HAP-1 (cell line): Measurements from ENCODE around the gene ELFN1.

Experiments
- DNase-seq, 2 experiments: peaks; one replicate each; pipeline ENCODE4 v3.0.0-alpha.2; 2016 to 2020; ENCODE audit warnings: low spot score in 2 of 2
- H3K27me3 ChIP-seq: fragments of 250-450 bp; sonication (Bioruptor Pico); 2 replicates; pipeline ENCODE4 v1.5.1; 2020; ENCODE audit warnings: low read depth, mild to moderate bottlenecking, moderate library complexity
- H3K36me3 ChIP-seq: fragments of 250-450 bp; sonication (Bioruptor Pico); replicated peaks from 2 replicates; pipeline ENCODE4 v1.5.1; 2020; ENCODE audit warnings: mild to moderate bottlenecking
- H3K4me1 ChIP-seq: fragments of 250-450 bp; sonication (Bioruptor Pico); 2 replicates; pipeline ENCODE4 v1.5.1; 2020; ENCODE audit warnings: mild to moderate bottlenecking
- H3K4me3 ChIP-seq: fragments of 250-450 bp; sonication (Bioruptor Pico); 2 replicates; pipeline ENCODE4 v1.5.1; 2020; ENCODE audit warnings: mild to moderate bottlenecking, moderate library complexity
- H3K9me3 ChIP-seq: fragments of 250-450 bp; sonication (Bioruptor Pico); 2 replicates; pipeline ENCODE4 v1.5.1; 2020; ENCODE audit warnings: mild to moderate bottlenecking, moderate library complexity
- in situ Hi-C: fragments of 300-500 bp; cut with MboI; formaldehyde crosslinking; loops from 3 replicates; pipeline ENCODE4 v1.14.3; 2020; ENCODE audit warnings: low sequenced_read_pairs, inconsistent platforms, mixed read lengths

ELFN1 gene

DNA sequence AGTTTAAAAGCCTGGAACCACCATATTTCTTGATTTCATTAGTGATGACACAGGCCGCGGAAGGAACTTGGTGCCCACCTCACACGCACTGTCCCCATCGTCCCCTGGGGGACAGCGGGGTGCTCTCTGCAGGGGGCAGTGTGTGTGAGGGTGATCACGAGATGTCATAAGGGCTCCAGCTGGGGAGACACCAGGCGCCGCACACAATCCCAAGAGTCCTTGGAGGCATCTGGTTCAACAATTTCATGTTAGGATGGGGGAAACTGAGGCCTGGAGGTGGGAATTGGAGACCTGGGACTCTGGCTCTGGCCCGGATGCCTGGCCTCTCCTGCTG lies 66.4 kb downstream of the ELFN1 start:
- no peaks in the 10 kb centered on the region for H3K9me3 ChIP-seq
- peaks cover 16% of the 10 kb centered on the region; the same call in 1 of the 2 replicates for H3K27me3 ChIP-seq
- in situ Hi-C loops: no loop called here
- DNase-seq: no peak
- peaks cover 5% of the 10 kb centered on the region; the same call in 1 of the 2 replicates for H3K36me3 ChIP-seq
- 0 out of 2 replicates have a peak, but pooled peaks cover 3% of the 10 kb centered on the region for H3K4me1 ChIP-seq
- H3K4me3 ChIP-seq: no peak overlapping the region

DNA sequence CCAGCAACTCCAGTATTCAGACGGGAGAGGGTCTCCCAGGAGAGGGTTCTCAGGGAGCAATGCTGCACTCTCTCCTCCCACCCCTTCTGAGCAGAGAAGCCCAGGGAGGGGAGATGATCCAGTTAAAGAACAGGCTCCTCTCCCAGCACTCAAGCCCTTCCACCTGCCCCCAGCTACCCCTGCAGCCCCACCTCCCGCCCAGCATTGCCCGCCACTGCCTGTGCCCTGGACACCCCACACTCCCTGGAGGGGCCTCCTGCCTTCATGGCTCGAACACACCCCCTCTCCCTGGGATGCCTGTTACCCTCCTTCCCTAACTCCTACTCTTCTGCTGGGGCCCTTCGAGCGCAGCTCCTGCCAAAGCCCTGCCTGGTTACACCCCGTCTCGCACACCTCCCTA lies 66.8 kb downstream of the ELFN1 start:
- no peak for DNase-seq
- Histone ChIP-seq H3K27me3 (peaks cover 14% of the 10 kb centered on the region; the same call in 1 of the 2 replicates), H3K4me3 (no peak overlapping the region), H3K4me1 (peaks cover 7% of the 10 kb centered on the region; the same call in 1 of the 2 replicates), H3K36me3 (peaks cover 5% of the 10 kb centered on the region; the same call in 1 of the 2 replicates), H3K9me3 (no peaks in the 10 kb centered on the region)
- in situ Hi-C loops: no loop called here

DNA sequence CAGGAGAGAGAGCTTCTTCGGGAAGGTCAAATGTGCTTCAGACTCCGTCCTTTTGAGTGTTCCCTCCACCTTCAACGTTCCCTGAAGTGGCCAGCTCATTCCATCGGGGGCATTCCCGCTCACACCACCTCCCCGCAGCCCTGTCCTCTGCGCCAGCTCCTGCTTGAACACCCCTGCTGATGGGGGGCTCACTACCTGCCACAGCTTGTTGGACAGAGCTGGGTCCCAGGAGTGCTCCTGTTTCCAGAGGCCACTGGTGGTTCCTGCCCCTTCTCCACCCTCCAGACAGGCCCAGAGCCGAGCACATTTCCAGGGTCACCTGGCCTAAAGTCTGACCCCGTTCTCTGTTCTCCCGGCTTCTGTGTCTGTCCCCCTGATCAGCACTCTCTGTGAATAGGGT lies 67.4 kb downstream of the ELFN1 start:
- H3K4me1 ChIP-seq: peaks cover 12% of the 10 kb centered on the region
- no peak overlapping the region for H3K4me3 ChIP-seq
- H3K9me3 ChIP-seq: no peaks in the 10 kb centered on the region
- in situ Hi-C loops: no loop called here
- no peak for DNase-seq
- peaks cover 5% of the 10 kb centered on the region; the same call in 1 of the 2 replicates for H3K36me3 ChIP-seq
- peaks cover 14% of the 10 kb centered on the region; the same call in 1 of the 2 replicates for H3K27me3 ChIP-seq

DNA sequence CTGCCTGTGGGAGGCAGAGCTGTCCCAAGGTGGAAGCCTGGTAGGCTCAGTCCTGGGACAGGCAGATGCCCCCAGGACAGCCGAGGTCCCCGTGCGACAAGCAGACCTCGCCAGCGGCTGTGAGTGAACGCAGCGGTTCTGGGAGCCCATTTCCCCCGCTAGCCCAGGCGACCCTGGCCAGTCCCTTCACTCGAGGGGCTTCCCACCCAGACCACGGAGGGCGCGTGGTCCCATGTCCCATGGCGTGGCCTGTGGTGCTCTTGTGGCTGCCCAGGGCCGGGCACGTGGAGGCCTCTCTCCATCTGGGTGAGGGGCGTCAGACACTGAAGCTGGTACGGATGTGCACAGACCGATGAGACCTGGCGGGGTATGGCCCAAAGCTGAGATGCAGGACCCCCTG lies 67.9 kb downstream of the ELFN1 start:
- Histone ChIP-seq H3K27me3 (peaks cover 11% of the 10 kb centered on the region; the same call in 1 of the 2 replicates), H3K4me3 (no peak overlapping the region), H3K36me3 (peaks cover 5% of the 10 kb centered on the region; the same call in 1 of the 2 replicates), H3K4me1 (peaks cover 17% of the 10 kb centered on the region), H3K9me3 (no peaks in the 10 kb centered on the region)
- no peak for DNase-seq
- in situ Hi-C loops: no loop called here

DNA sequence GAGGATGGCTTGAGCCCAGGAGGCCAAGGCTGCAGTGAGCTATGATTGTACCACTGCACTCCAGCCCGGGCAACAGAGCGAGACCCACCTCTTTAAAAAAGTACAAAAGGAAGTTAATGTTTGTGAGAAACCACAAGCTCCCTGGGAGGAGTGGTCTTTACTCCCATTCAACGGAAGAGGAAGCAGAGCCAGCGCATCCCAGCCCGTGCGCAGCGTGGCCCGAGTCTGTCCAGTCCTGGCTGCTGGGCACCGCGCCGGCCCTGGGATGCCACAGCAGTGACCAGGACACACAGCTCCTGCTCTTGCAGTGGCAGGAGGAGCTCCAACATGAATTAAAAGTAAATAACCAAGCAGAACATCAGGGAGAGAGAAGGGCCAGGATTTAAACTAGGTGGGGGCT lies 68.4 kb downstream of the ELFN1 start:
- peaks cover 19% of the 10 kb centered on the region for H3K4me1 ChIP-seq
- no peak for DNase-seq
- in situ Hi-C loops: no loop called here
- H3K9me3 ChIP-seq: no peaks in the 10 kb centered on the region
- peaks cover 6% of the 10 kb centered on the region; the same call in 1 of the 2 replicates for H3K27me3 ChIP-seq
- H3K36me3 ChIP-seq: peaks cover 5% of the 10 kb centered on the region; the same call in 1 of the 2 replicates
- H3K4me3 ChIP-seq: no peak overlapping the region

DNA sequence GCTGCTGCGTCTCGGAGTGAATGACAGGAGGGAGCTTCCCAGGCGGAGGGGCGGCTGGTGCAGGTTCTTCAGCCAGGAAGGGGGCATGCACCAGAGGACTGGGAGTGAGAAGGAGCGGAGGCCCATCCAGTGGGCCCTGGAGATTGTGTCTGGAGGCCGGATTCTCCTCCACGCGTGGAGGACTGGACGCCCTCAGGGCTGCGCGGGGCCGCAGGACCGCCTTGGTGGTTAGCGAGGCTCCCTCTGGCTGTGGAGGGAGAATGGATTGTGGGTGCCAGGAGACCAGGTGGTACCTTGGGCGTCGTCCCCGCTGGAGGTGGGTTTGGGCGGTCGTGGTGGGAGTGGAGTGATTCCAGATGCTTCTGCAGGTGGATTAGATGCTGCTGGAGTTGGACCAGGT lies 68.9 kb downstream of the ELFN1 start:
- in situ Hi-C loops: no loop called here
- Histone ChIP-seq H3K4me3 (no peak overlapping the region), H3K27me3 (peaks cover 1% of the 10 kb centered on the region; the same call in 1 of the 2 replicates), H3K9me3 (no peaks in the 10 kb centered on the region), H3K4me1 (peaks cover 19% of the 10 kb centered on the region), H3K36me3 (peaks cover 5% of the 10 kb centered on the region; the same call in 1 of the 2 replicates)
- no peak for DNase-seq

DNA sequence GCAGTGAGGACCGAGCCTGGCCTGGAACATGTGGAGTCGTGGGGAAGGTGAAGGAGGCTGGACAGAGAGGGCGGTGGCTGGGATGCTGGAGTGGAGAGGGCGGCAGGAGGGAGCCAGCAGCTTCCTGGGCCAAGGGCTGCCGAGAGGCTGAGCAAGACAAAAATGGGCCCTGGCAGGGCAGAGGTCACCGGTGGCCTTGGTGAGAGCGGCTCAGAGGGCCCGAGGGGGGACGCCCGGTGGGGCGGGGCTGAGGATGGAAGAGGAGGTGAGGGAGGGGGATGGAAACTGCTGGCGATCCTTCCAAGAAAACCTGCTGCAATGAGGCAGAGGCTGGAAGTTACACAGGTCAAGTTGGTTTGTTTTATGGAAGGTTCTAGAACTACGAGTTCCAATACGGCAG lies 69.5 kb downstream of the ELFN1 start:
- in situ Hi-C loops: no loop called here
- no peak overlapping the region for H3K4me3 ChIP-seq
- H3K4me1 ChIP-seq: peaks cover 19% of the 10 kb centered on the region
- no peaks in the 10 kb centered on the region for H3K27me3 ChIP-seq
- no peak for DNase-seq
- peaks cover 5% of the 10 kb centered on the region; the same call in 1 of the 2 replicates for H3K36me3 ChIP-seq
- no peaks in the 10 kb centered on the region for H3K9me3 ChIP-seq

DNA sequence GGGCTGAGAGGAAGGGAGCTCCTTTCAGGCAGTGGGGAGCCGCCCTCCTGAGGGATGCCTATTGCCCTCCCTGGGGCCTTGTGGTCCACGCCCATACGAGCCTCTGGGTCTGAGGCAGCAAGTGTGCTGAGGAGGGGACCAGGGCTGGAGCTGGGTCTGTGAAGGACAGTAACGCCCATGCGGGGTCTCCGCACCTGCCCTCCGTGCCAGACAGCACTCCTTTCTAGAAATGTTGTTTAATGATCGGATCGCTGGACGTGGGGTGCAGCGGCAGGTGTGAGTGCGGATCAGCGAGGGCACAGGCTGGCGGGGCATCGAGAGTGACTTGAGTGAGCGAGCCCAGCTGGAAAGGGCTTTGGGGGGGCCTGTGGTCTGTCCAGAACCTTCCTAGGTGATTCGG lies 70.1 kb downstream of the ELFN1 start:
- no peak overlapping the region for H3K4me3 ChIP-seq
- H3K9me3 ChIP-seq: no peaks in the 10 kb centered on the region
- H3K4me1 ChIP-seq: peaks cover 19% of the 10 kb centered on the region
- in situ Hi-C loops: no loop called here
- peaks cover 5% of the 10 kb centered on the region; the same call in 1 of the 2 replicates for H3K36me3 ChIP-seq
- H3K27me3 ChIP-seq: no peaks in the 10 kb centered on the region
- no peak for DNase-seq

DNA sequence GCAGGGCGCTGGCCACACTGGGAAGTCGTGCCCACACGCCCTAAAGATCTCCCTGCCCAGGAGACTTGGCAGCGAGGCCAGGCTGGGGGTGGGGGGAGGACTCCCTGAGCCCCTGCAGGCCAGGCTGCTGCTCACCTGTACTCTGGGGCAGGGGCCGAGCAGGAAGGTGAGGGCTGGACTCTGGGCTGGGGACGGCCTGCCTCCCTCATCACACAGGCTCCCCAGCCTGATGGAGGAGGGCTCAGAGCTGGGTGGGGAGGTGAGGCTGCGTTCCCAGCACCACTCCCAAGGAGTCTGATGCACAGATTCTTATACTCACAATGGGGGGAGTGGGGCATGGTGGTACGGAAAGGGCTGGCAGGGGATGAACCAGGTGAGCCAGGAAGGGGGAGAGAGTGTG lies 71.2 kb downstream of the ELFN1 start:
- in situ Hi-C loops: no loop called here
- Histone ChIP-seq H3K9me3 (no peaks in the 10 kb centered on the region), H3K27me3 (no peaks in the 10 kb centered on the region), H3K4me3 (peak overlapping the region; percentile 43), H3K4me1 (peaks cover 19% of the 10 kb centered on the region), H3K36me3 (peaks cover 5% of the 10 kb centered on the region; the same call in 1 of the 2 replicates)
- DNase-seq: no peak

DNA sequence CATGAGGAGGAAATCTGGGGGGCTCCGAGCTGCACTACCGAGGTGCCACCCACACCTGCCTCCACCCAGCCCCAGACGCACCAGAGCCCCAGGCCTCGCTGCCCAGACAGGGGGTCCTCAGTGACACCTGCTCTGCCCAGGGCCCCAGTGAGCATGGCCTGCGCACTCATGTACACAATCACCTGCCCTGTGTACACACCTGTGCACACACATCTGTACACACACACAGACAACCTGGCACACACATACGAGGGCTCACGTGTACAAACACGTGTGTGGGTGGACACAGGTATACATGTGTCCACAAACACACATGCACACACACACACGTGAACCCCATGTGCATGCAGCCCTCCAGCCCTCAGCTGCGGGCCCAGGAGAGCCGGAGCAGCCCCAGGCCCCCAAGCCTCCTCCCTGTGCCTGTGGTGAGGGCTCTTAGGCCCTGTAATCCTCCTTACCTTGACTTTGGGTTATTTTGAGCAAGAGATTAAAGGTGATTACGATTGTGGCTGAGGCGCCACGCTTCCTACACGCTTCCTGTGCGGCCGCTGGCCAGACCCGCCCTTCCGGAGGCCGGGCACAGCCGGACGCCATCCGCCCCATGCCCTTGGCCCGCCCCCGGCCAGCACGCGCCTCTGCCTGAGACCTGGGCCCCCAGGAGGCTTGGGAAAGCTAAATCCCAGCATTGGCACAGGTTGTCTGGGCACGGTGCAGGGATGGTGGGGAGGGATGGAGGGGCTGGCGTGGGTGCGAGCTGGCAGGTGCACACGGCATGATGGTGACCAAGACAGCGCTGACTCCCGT lies 71.9 kb downstream of the ELFN1 start:
- Histone ChIP-seq H3K4me1 (peaks cover 19% of the 10 kb centered on the region), H3K27me3 (no peaks in the 10 kb centered on the region), H3K36me3 (peaks cover 5% of the 10 kb centered on the region; the same call in 1 of the 2 replicates), H3K4me3 (peak overlapping the region; percentile 43), H3K9me3 (no peaks in the 10 kb centered on the region)
- peak; percentile 64 to 85 for DNase-seq
- in situ Hi-C loops: no loop called here

DNA sequence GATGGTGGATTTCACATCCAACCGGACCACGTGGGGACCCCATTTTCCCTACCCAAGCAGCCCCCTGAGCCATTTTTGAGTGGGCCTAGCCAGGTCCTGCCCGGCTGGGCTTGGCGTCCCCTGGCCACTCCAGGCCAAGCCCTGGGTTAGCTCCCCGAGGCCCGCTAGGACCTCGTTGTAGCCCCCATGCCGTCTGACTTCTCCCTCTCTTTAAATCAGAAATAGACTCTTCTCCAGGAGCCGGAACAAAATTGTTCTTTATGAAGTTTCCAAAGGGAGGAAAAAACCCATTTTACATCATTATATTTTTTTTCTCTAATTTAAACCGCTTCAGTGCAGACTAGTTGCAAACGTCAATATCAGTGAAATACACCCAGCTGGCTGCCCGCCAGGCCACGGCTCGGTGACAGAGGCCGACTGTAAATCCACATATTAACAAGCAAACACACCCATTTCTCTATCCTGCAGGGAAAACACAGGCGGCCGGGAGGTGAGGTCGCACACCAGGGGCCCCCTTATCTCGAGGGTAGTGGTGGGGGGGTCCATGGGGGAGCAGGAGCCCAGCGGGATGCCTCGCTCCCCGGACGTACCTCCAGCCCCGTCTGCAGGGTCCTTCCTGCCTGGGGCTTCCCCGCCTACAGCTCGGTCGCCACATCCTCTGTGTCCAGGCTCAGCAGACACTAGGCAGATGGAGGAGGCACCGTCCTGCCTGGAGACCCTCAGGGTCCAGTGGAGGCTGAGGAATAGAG lies 72.7 kb downstream of the ELFN1 start:
- in situ Hi-C loops: no loop called here
- peak; percentile 22 to 76 for DNase-seq
- peaks cover 19% of the 10 kb centered on the region for H3K4me1 ChIP-seq
- no peaks in the 10 kb centered on the region for H3K27me3 ChIP-seq
- no peaks in the 10 kb centered on the region for H3K9me3 ChIP-seq
- peaks cover 5% of the 10 kb centered on the region; the same call in 1 of the 2 replicates for H3K36me3 ChIP-seq
- H3K4me3 ChIP-seq: peak overlapping the region; percentile 43

DNA sequence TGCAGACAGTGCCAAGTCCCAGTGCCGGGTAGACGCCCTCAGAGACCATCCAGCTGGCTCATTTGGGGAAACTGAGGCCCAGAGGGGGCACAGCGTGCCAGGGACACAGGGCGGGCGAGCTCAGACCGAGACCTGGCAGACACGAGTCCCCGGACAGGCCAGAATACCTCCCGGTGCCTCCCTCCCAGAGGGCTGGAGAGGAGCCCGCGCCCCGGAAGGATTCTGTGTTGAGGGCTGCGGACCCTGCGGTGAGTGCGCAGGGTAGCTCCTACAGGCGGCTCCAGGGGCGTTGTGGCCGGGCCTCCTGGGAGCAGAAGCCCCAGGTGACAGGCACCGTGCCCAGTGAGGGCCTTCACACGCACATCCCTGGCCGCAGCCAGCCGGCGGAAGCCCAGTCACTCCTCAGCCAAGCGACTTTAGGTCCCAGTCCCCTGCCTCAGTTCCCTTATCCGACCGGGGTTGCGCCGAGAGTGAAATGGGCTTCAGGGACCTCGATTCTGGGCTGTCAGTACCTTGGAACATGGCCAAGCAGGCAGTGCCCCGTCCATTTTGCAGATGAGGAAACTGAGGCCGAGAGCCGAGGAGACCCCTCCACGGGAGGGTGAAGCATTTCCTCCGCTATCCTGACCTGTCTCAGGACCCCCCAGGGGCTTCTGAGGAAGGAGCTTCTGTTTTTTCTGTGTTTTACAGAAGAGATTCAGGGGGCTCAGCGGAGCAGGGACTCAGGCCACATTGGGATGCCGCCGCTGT lies 73.6 kb downstream of the ELFN1 start:
- H3K36me3 ChIP-seq: peaks cover 4% of the 10 kb centered on the region; the same call in 1 of the 2 replicates
- DNase-seq: peak in 1 of 2 experiments; percentile 7
- no peaks in the 10 kb centered on the region for H3K9me3 ChIP-seq
- in situ Hi-C loops: no loop called here
- no peak overlapping the region for H3K4me3 ChIP-seq
- no peaks in the 10 kb centered on the region for H3K27me3 ChIP-seq
- H3K4me1 ChIP-seq: peaks cover 19% of the 10 kb centered on the region

DNA sequence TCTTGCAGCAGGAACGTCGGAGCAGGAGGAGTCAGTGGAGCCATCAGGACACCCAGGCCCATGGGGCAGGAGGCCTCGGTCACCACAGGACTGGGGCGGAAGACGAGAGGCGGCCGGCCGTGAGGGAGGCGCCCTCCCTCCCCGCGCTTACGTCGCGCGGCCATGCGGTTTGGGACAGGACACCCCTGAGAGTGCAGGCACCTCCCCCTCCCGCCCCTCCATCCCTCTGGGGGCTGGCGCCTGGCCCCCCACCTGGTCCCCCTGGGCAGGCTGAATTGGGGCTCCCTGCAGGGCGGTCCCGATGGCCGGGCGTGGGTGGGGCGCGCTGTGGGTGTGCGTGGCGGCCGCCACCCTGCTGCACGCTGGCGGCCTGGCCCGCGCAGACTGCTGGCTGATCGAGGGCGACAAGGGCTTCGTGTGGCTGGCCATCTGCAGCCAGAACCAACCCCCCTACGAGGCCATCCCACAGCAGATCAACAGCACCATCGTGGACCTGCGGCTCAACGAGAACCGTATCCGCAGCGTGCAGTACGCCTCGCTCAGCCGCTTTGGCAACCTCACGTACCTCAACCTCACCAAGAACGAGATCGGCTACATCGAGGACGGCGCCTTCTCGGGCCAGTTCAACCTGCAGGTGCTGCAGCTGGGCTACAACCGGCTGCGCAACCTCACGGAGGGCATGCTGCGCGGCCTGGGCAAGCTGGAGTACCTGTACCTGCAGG lies 74.4 kb downstream of the ELFN1 start:
- Histone ChIP-seq H3K4me3 (no peak overlapping the region), H3K36me3 (no peaks in the 10 kb centered on the region; the same call in 1 of the 2 replicates), H3K9me3 (no peaks in the 10 kb centered on the region), H3K4me1 (peaks cover 19% of the 10 kb centered on the region), H3K27me3 (no peaks in the 10 kb centered on the region)
- in situ Hi-C loops: no loop called here
- no peak for DNase-seq
